ENCODE measurements around the gene MNAT1. TPM values are rescaled to one million over a fixed set of nuclear protein-coding genes. Genes with fewer than 3 reads are reported as not detected.
A peak's percentile ranks its signal among the peaks of the same experiment; 100 is the strongest.

The MNAT1 gene
- polyA plus RNA-seq, 1 of the 3 experiments (the other 2 are of a cell fraction) = 38.9 TPM

DNA sequence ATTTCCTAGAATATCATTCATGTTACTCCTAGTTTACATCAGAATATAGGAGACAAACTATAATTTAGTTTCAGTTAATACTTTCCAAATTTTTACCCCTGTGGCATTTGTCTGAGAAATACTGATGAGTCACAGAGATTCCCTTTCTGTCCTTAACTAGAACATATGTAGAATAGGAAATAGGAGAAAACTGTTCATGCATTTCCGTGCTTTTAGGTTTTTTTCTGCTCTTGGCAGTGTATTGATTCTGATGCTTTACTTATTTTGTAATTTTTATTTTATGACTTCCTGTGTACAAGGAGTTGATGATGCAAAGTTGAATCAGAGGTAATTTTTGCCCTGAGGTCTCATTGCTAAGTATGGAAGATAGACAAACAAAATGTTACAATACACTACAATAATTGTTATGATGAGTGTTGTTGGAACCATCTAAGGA, 23.0 kb downstream of the MNAT1 start:
- Histone ChIP-seq H3K4me2 (peak overlapping the region; percentile 48; the same call in 1 of the 2 replicates), H3K27ac (ENCODE audit: low read depth in 2 of 2, low read length in 1 of 2) (peak overlapping the region; percentile 25 to 64; a peak in 3 of 4 replicates), H3K9me2 (no peaks in the 10 kb centered on the region), H3K4me1 (ENCODE audit: control insufficient read depth in 1 of 2, insufficient read depth in 2 of 2, low read depth in 1 of 2, low read length in 1 of 2) (peaks cover 0 to 31% of the 10 kb centered on the region in 2 experiments; a peak in 3 of 4 replicates), H4K20me1 (ENCODE audit: insufficient read depth) (peaks cover 8% of the 10 kb centered on the region; the same call in 1 of the 2 replicates), H3K79me2 (ENCODE audit: insufficient read depth) (peaks cover 91% of the 10 kb centered on the region), H3K4me3 (ENCODE audit: low read depth in 2 of 2, low read length in 1 of 2) (no peak overlapping the region; a peak in 1 of 4 replicates), H3K36me3 (replicated peaks in 1 of 2; ENCODE audit: control insufficient read depth in 1 of 2, insufficient read depth in 2 of 2, low read length in 1 of 2) (no peaks in the 10 kb centered on the region), H2AFZ (ENCODE audit: low read depth) (no peak overlapping the region), H3K27me3 (ENCODE audit: insufficient read depth) (no peaks in the 10 kb centered on the region), H3K9me3 (no peaks in the 10 kb centered on the region), H3F3A (replicated peaks; ENCODE audit: insufficient read depth) (peaks cover 17% of the 10 kb centered on the region), H3K9ac (peak overlapping the region; percentile 16; the same call in 1 of the 2 replicates)
- POLR2A ChIA-PET = no interaction called here
- 23% methylated on average over 1 of the region's 1 CpG for WGBS (ENCODE audit: low lambda C conversion rate)
- no peak for DNase-seq
- TF ChIP-seq RXRA (IDR thresholded peaks at IDR 0.05; ENCODE audit: borderline replicate concordance, low read depth) (0 out of 2 replicates have a peak, but pooled peaks have one; percentile 23), TCF12 (IDR thresholded peaks at IDR 0.05) (0 out of 2 replicates have a peak, but pooled peaks have one; percentile 40), MEF2A (IDR thresholded peaks at IDR 0.05; ENCODE audit: borderline replicate concordance, low read depth) (0 out of 2 replicates have a peak, but pooled peaks have one; percentile 12), MXI1 (IDR thresholded peaks at IDR 0.05; ENCODE audit: low read depth, low read length) (no peak), YY1 (IDR thresholded peaks at IDR 0.05; ENCODE audit: low read depth) (no peak), FOXJ3 (CRISPR knock-in tag; IDR thresholded peaks at IDR 0.05) (no peak), EP300 (IDR thresholded peaks at IDR 0.05; ENCODE audit: borderline replicate concordance in 1 of 2, low read depth in 1 of 2, low read length in 1 of 2) (0 out of 4 replicates have a peak, but pooled peaks of 1 of the 2 experiments have one; percentile 20), REST (IDR thresholded peaks at IDR 0.05; ENCODE audit: low read depth, low read length) (no peak), NRF1 (IDR thresholded peaks at IDR 0.05; ENCODE audit: low read depth, low read length) (no peak), GABPA (IDR thresholded peaks at IDR 0.05; ENCODE audit: low read depth) (no peak), JUND (IDR thresholded peaks at IDR 0.05) (peak; percentile 19; the same call in 1 of the 2 replicates), NFIC (IDR thresholded peaks at IDR 0.05; ENCODE audit: borderline replicate concordance) (0 out of 2 replicates have a peak, but pooled peaks have one; percentile 7), FOSL2 (IDR thresholded peaks at IDR 0.05; ENCODE audit: borderline replicate concordance, low read depth) (peak; percentile 43; the same call in 1 of the 2 replicates)
- TF ChIP-seq, protein P1, sequence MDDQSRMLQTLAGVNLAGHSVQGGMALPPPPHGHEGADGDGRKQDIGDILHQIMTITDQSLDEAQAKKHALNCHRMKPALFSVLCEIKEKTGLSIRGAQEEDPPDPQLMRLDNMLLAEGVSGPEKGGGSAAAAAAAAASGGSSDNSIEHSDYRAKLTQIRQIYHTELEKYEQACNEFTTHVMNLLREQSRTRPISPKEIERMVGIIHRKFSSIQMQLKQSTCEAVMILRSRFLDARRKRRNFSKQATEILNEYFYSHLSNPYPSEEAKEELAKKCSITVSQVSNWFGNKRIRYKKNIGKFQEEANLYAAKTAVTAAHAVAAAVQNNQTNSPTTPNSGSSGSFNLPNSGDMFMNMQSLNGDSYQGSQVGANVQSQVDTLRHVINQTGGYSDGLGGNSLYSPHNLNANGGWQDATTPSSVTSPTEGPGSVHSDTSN (IDR thresholded peaks at IDR 0.05) = 0 out of 2 replicates have a peak, but pooled peaks have one; percentile 22
- CTCF ChIA-PET = no interaction called here
